Stimulated activated CD8-positive, alpha-beta memory T cell treated with anti-CD3 and anti-CD28 coated beads, Interleukin-7, amount 100 ng/mL, for 48 hours (primary cell): ENCODE data around the gene LRMDA.

Experiments used
- DNase-seq, 2 donors: peaks; one replicate each; pipeline ENCODE4 v3.0.0-alpha.2; 2020; ENCODE audit warnings: low read depth in 1 of 2; ENCODE audit errors: extremely low read depth in 1 of 2

Gene LRMDA

GRCh38 chr10:76169246-76169645 lies 737.8 kb downstream of the LRMDA start:
- DNase-seq: no peak

GRCh38 chr10:76172020-76172419 lies 740.6 kb downstream of the LRMDA start:
- no peak for DNase-seq

GRCh38 chr10:76175533-76176165 lies 744.2 kb downstream of the LRMDA start:
- DNase-seq: no peak

DNA sequence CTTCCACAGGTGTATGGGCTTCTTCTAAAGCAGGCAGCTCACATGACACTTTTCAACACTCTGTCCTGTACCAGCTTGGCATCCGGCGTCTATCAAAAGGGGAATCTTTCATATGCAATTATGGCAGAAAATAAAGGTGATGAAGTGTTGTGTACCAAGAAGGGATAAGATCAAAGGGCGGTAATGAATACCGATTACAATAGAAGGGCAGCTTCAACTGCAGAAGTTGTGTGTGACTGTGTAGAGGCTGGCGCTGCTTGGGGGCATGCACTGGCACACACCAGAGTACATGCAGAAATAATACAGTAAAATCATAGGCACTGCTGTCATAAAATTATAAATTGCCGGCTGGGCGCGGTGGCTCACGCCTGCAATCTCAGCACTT lies 744.7 kb downstream of the LRMDA start:
- no peak for DNase-seq

- DNase-seq: no peak
Observed at GRCh38 chr10:76177936-76178335, 746.5 kb downstream of the LRMDA start.

- no peak for DNase-seq
Observed at GRCh38 chr10:76178532-76179292, 747.3 kb downstream of the LRMDA start.

GRCh38 chr10:76179806-76180205 lies 748.4 kb downstream of the LRMDA start:
- DNase-seq: no peak

DNA sequence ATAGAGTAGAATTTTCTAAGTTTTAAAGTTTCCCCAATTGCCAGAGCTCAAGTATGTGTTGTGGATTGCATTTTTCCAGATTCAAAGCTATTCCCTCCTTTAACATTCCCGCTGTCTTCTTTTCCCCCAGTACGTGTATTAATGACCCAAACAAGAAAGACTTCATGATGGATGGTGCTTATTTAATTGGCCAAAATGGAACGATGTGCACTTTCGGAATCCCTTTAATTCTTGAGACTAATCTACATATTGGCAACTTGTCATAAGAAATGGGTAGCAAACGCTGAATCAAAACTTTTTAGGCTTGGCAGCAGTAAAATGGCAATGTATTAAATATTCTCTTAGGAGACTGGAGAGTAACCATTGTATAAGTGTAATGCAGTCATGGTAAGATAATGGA lies 753.2 kb downstream of the LRMDA start:
- no peak for DNase-seq

GRCh38 chr10:76185471-76186301 lies 754.3 kb downstream of the LRMDA start:
- DNase-seq: no peak

DNA sequence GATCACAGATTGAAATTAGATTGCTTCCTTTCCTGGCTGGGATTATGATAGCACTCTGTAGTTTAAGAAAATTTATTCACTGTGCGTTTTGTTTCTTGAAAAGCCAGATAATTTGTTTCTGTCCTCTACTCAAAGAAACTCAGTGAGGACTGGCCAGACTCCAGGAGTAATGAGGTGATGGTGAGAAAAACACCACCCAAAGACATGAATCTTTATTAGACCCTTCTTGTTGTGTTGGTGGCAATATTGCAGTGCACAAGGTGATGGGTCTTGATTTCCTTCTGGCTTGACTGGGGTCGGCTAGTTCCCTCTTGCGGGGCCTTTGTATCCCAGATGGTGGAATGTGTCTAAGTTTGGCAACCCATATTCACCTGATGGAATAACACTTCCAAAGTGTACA lies 756.8 kb downstream of the LRMDA start:
- DNase-seq: no peak

DNA sequence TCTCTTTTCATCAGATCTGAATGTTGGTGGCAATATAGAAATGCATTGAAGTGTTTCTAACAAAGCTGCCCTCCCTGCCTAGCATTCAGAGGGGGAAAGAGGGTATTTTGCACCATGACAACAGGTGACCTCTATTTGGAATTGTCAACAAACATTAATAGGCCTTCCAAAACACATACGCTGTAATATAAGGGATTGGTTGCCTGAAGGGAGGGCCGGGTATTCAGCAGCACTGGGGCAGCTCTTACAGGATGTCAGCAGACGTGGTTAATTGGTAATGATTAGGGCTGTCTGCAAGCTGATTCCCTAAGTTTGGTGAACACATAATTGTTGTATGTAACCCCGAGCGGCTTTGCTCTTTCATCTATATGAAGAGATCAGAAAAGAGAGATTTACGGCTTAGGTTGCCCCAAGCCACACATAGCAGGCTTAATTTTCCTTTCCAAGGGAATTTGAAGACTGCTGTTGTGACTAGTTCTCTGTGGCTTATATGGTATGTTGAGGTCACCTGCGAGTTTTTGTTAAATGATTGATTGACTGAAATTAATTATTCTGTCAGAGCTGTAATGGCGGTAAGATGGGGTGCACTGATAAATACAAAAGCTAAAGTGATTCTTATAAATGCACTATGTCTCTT lies 759.3 kb downstream of the LRMDA start:
- no peak for DNase-seq

DNA sequence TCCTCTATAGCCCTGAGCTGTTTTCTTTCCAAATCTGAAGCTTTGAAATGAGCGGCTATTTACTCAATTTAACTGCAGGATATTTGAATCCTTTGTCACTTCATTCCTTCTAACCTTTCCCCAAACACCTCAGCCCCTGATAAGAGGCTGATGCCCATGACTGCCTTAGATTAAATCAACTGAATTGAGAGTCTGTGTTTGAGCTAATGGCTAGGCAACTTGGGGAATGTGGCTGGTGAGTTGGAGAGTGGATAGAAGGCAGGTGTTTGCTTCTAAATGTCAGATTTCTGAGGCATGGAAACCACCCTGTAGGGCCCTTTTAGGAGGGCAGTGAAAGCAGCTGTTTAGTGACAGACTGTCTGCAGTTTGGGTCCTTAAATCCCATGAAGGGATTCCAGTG lies 759.9 kb downstream of the LRMDA start:
- no peak for DNase-seq

DNA sequence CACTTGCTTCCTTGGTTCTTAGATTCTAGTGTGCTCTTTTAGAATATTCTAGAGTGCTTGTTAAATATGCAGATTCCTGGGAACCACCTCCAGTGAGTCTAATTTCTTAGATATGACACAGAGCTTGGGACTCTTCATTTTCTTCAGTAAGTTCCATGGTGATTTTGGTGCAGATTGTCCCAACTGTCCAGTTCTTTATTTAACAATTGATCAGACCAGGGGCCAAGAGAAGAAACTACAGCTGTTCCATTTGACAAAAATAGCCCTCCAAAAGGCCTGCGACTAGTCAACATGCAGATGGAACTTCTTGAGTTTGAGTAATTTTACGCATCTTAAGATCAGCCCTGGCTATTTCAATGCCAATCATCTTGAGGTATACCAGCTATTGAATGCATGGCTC lies 760.7 kb downstream of the LRMDA start:
- no peak for DNase-seq

DNA sequence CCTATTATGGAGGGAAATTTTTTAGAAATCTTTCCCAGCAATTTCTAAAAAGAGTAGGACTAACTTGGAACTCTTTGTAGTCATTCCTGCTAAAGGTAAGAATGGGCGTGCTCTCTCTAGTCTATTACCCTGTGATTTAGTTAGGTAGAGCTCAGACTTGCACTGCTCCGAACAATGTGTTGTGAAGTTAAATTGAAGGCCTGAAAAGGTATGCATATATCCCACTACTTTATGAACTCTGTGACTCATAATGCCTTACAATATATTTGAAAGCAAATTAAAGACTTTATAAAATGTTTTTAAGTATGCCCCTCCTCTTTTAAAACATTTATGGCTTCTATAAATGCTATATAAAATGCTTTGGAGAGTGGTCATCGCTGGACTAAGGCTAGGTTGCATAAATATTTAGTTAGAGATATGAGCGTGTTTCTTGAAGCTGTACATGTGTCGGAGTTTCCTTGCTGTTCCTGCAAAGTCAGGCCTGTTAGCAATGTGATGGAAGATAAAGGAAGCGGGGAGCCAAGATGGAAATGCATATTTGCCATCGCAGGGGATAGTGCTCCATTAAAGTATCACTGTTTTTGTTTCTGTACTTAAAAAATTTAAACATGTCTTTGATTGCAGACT lies 761.4 kb downstream of the LRMDA start:
- DNase-seq: no peak

DNA sequence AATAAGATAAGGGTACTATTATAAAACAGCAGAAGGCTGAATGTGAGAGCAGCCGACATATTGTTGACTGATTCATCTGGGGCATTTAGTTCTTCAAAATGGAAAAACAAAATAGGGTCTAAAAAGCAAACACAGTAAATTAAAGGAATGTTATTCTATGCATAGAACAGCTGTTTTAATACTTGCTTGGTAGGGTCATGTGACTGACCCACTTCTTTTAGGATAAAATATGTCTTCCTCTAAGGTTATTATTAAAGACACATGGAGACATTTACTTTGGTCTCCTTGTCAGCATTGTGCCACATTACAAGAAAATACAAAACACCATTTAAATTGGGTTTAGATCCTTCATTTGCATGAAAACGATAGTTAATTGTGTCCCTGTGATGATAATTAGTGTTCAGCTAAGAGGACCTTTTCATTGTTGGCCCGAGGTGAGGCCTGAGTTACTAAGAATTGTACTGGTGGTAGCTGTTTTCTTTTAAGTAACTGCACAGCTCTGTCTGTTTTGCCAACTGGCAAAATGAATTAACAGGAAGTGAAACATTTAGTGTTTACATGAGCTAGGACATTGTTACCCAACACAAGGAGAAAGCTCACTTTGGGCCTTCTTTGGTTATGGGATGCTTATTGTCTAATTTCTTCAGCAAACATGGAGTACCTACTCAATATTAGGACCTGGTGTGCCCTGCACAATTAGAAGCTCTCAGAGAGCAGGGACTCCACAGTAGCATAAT lies 764.4 kb downstream of the LRMDA start:
- no peak for DNase-seq

DNA sequence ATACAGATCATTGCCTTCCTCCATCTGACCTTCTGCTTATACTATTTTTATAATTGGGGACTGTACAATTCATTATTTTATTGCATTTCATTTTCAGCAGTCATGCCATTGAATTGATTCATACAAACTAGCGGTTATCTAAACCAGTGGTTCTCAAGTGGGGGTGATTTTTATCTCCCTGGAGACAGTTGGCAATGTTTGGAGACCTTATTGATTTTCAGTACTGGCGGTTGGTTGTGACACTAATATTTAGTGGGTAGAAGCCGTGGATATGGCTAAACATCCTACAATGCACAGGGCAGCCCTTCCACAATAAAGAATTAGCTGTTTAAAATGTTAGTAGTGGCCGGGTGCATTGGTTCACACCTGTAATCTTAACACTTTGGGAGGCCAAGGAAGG lies 765.9 kb downstream of the LRMDA start:
- no peak for DNase-seq

- DNase-seq: no peak
Observed at GRCh38 chr10:76198287-76199035, 767.0 kb downstream of the LRMDA start.

- no peak for DNase-seq
Observed at GRCh38 chr10:76201962-76202361, 770.5 kb downstream of the LRMDA start.

DNA sequence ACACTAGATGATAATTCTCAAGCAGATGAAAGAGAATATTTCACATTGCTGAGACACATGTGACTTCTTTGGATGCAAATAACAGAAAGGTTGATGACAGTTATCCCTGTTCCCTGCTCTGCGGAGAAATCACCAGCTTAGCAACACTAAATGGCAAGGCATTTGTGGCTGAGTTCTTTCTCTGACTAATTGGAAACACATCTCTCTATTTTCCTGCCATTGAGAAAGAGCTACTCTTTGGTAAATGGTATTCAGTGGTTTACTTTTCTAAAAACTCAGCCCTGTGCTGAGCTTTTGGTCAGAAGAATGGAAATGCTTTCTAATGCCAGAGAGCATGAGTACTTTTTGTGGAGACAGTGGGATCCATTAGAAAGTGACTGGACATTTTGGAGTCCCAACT lies 771.4 kb downstream of the LRMDA start:
- DNase-seq: no peak

DNA sequence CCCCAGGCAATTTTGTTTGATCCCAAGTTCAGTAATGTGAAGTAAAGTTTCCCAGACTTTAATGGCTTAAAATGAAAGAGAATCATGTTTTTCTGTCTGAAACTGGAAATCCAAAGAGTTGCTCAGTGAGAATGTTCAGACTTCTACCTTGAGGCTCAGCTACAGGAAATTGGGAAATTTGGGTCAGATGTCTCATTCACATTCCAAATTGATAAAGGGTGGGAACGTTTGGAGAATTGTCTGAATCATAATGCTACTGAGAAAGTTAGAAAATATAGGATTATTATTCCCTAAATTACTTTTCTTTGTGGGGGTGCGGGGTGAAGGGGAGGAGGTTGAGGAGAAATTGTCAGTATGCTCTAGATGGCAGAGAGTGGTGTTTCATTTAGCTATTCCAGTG lies 773.9 kb downstream of the LRMDA start:
- no peak for DNase-seq
